WTC11 (cell line): Measurements from ENCODE around the gene FBRSL1.

Source experiments
- ELF4 ChIP-seq: sonication (generic); formaldehyde crosslinking; IDR thresholded peaks from 2 replicates; pipeline ENCODE4 v1.8.1; 2022; ENCODE audit warnings: low read depth, mild to moderate bottlenecking, moderate library complexity, missing genetic modification reagents
- SP1 ChIP-seq: sonication (generic); formaldehyde crosslinking; conservative IDR thresholded peaks from 2 replicates; pipeline ENCODE4 v1.8.1; 2022; ENCODE audit warnings: missing genetic modification reagents
- TEAD1 ChIP-seq: sonication (generic); formaldehyde crosslinking; IDR thresholded peaks from 2 replicates; pipeline ENCODE4 v1.8.0; 2022; ENCODE audit warnings: mild to moderate bottlenecking, missing genetic modification reagents
- ZBTB21 ChIP-seq: sonication (generic); formaldehyde crosslinking; IDR thresholded peaks from 2 replicates; pipeline ENCODE4 v1.8.1; 2023; ENCODE audit warnings: mild to moderate bottlenecking, missing genetic modification reagents, borderline replicate concordance
- TF ChIP-seq, protein P1 (sequence below): fragments of 200-600 bp; IDR thresholded peaks from 2 replicates; pipeline ENCODE4 v1.8.0; 2022; ENCODE audit warnings: antibody characterized with exemption
- TF ChIP-seq, protein P2 (sequence below): sonication (generic); formaldehyde crosslinking; IDR thresholded peaks from 2 replicates; pipeline ENCODE4 v1.8.0; 2023; ENCODE audit warnings: missing genetic modification reagents
- TF ChIP-seq, protein P3 (sequence below): fragments of 250-450 bp; sonication (Bioruptor Pico); IDR thresholded peaks from 2 replicates; pipeline ENCODE4 v1.9.0; 2021; ENCODE audit warnings: mild to moderate bottlenecking
- TF ChIP-seq, protein P4 (sequence below): sonication (generic); formaldehyde crosslinking; IDR thresholded peaks from 2 replicates; pipeline ENCODE4 v1.8.1; 2022; ENCODE audit warnings: low read depth, mild to moderate bottlenecking, moderate library complexity, missing genetic modification reagents, borderline replicate concordance

DNA sequence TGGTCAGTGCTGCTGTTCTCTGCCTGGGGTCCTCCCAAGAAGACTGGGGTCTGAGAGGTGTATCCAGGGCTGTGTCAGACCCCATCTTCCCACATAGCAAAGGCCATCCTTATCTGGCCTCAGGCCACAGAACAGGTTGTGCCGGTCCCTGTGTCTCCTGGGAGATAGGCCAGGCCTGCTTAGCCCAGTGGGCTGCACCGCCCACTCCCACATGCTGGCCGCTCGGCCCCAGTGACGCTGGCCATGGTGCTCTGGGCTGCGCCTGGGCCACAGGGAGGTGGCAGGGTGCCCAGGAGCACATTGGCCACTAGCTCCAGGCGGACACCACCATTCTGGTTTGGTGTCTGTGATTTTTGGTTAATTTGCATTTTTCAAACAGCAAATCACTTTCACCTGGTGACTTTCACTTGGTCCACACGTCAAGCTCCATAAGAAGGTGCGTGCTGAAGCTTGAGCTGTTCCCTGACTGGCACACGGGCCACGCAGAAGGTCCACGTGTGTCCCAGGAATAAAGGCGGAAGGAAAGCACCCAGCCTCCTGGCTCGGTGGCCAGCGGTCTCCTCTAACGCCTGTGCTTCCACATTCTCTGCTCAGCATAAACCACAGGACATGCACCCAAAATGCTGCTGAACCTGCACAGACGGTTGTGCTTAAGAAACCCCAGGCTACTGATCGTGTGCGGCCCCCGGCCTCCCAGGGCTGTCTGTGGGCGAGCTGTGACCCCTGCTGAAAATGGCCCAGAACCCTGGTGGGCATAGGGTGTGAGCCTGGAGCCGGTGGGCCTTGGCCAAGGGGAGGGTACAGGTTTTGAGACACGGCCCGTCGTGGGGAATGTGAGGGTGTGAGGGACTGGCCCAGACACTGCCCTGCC, 4.6 kb downstream of the FBRSL1 start:
- TF ChIP-seq, protein P1, sequence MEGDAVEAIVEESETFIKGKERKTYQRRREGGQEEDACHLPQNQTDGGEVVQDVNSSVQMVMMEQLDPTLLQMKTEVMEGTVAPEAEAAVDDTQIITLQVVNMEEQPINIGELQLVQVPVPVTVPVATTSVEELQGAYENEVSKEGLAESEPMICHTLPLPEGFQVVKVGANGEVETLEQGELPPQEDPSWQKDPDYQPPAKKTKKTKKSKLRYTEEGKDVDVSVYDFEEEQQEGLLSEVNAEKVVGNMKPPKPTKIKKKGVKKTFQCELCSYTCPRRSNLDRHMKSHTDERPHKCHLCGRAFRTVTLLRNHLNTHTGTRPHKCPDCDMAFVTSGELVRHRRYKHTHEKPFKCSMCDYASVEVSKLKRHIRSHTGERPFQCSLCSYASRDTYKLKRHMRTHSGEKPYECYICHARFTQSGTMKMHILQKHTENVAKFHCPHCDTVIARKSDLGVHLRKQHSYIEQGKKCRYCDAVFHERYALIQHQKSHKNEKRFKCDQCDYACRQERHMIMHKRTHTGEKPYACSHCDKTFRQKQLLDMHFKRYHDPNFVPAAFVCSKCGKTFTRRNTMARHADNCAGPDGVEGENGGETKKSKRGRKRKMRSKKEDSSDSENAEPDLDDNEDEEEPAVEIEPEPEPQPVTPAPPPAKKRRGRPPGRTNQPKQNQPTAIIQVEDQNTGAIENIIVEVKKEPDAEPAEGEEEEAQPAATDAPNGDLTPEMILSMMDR: no peak
- TF ChIP-seq SP1 (CRISPR knock-in tag) (no peak), ZBTB21 (no peak), ELF4 (CRISPR knock-in tag) (no peak), TEAD1 (CRISPR knock-in tag) (no peak)
- TF ChIP-seq, protein P2, sequence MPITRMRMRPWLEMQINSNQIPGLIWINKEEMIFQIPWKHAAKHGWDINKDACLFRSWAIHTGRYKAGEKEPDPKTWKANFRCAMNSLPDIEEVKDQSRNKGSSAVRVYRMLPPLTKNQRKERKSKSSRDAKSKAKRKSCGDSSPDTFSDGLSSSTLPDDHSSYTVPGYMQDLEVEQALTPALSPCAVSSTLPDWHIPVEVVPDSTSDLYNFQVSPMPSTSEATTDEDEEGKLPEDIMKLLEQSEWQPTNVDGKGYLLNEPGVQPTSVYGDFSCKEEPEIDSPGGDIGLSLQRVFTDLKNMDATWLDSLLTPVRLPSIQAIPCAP (CRISPR knock-in tag): no peak
- TF ChIP-seq, protein P3, sequence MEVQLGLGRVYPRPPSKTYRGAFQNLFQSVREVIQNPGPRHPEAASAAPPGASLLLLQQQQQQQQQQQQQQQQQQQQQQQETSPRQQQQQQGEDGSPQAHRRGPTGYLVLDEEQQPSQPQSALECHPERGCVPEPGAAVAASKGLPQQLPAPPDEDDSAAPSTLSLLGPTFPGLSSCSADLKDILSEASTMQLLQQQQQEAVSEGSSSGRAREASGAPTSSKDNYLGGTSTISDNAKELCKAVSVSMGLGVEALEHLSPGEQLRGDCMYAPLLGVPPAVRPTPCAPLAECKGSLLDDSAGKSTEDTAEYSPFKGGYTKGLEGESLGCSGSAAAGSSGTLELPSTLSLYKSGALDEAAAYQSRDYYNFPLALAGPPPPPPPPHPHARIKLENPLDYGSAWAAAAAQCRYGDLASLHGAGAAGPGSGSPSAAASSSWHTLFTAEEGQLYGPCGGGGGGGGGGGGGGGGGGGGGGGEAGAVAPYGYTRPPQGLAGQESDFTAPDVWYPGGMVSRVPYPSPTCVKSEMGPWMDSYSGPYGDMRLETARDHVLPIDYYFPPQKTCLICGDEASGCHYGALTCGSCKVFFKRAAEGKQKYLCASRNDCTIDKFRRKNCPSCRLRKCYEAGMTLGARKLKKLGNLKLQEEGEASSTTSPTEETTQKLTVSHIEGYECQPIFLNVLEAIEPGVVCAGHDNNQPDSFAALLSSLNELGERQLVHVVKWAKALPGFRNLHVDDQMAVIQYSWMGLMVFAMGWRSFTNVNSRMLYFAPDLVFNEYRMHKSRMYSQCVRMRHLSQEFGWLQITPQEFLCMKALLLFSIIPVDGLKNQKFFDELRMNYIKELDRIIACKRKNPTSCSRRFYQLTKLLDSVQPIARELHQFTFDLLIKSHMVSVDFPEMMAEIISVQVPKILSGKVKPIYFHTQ: no peak
- TF ChIP-seq, protein P4, sequence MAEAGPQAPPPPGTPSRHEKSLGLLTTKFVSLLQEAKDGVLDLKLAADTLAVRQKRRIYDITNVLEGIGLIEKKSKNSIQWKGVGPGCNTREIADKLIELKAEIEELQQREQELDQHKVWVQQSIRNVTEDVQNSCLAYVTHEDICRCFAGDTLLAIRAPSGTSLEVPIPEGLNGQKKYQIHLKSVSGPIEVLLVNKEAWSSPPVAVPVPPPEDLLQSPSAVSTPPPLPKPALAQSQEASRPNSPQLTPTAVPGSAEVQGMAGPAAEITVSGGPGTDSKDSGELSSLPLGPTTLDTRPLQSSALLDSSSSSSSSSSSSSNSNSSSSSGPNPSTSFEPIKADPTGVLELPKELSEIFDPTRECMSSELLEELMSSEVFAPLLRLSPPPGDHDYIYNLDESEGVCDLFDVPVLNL (CRISPR knock-in tag): no peak
